Trophoblast cell (in vitro differentiated cells and primary cell): Measurements from ENCODE around the gene IRS2.

Experiments
- DNase-seq, 2 donors: peaks; one replicate each; pipeline ENCODE4 v3.0.0-alpha.2; 2016
- H2AFZ ChIP-seq: 2 replicates; pipeline ENCODE4 v1.6.1; 2013; ENCODE audit warnings: low read length, moderate library complexity, mild to moderate bottlenecking; ENCODE audit not compliant: insufficient read depth, poor library complexity
- H2AK5ac ChIP-seq: 2 replicates; pipeline ENCODE4 v1.6.1; 2013; ENCODE audit warnings: mild to moderate bottlenecking, low read length
- H2BK120ac ChIP-seq: 2 replicates; pipeline ENCODE4 v1.6.1; 2013; ENCODE audit warnings: low read length, mild to moderate bottlenecking, moderate library complexity; ENCODE audit not compliant: insufficient read depth, poor library complexity
- H2BK12ac ChIP-seq: 2 replicates; pipeline ENCODE4 v1.6.1; 2013; ENCODE audit warnings: mild to moderate bottlenecking, low read length, moderate library complexity
- H2BK5ac ChIP-seq: 2 replicates; pipeline ENCODE4 v1.6.1; 2013; ENCODE audit warnings: low read length, low read depth, moderate library complexity, mild to moderate bottlenecking; ENCODE audit not compliant: poor library complexity
- H3K14ac ChIP-seq: 2 replicates; pipeline ENCODE4 v1.6.1; 2013; ENCODE audit warnings: mild to moderate bottlenecking, low read length
- H3K18ac ChIP-seq: 2 replicates; pipeline ENCODE4 v1.6.1; 2013; ENCODE audit warnings: mild to moderate bottlenecking, low read length
- H3K23ac ChIP-seq: 2 replicates; pipeline ENCODE4 v1.6.1; 2013; ENCODE audit warnings: low read length
- H3K27ac ChIP-seq: 2 replicates; pipeline ENCODE4 v1.5.1; 2013; ENCODE audit warnings: low read depth, mild to moderate bottlenecking, inconsistent platforms, low read length, moderate library complexity
- H3K27me3 ChIP-seq: 2 replicates; pipeline ENCODE4 v1.6.1; 2013; ENCODE audit warnings: inconsistent platforms, mild to moderate bottlenecking, low read length, moderate library complexity; ENCODE audit not compliant: insufficient read depth
- H3K36me3 ChIP-seq, 2 experiments: 1 replicate in 1 of 2; 2 replicates in 1 of 2; pipeline ENCODE4 v1.6.1; 2013; ENCODE audit warnings: low read length in 2 of 2, mild to moderate bottlenecking in 2 of 2, moderate library complexity in 1 of 2; ENCODE audit not compliant: insufficient read depth in 2 of 2, control insufficient read depth in 1 of 2
- H3K4ac ChIP-seq: 2 replicates; pipeline ENCODE4 v1.6.1; 2013; ENCODE audit warnings: low read depth, mild to moderate bottlenecking, low read length, moderate library complexity
- H3K4me1 ChIP-seq, 2 experiments: 1 replicate in 1 of 2; 2 replicates in 1 of 2; pipeline ENCODE4 v1.6.1; 2013; ENCODE audit warnings: low read length in 2 of 2, mild to moderate bottlenecking in 2 of 2, moderate library complexity in 1 of 2; ENCODE audit not compliant: insufficient read depth in 2 of 2, control insufficient read depth in 1 of 2
- H3K4me2 ChIP-seq: 2 replicates; pipeline ENCODE4 v1.6.1; 2013; ENCODE audit warnings: inconsistent platforms, mild to moderate bottlenecking, low read length, moderate library complexity
- H3K4me3 ChIP-seq: 2 replicates; pipeline ENCODE4 v1.5.1; 2013; ENCODE audit warnings: mild to moderate bottlenecking, low read depth, low read length, inconsistent platforms
- H3K79me1 ChIP-seq: one replicate; pipeline ENCODE4 v1.6.1; 2013; ENCODE audit warnings: low read length
- H3K79me2 ChIP-seq: 2 replicates; pipeline ENCODE4 v1.6.1; 2013; ENCODE audit warnings: low read length, mild to moderate bottlenecking; ENCODE audit not compliant: control insufficient read depth, insufficient read depth, poor library complexity
- H3K9ac ChIP-seq: 2 replicates; pipeline ENCODE4 v1.6.1; 2013; ENCODE audit warnings: mild to moderate bottlenecking, low read length
- H3K9me3 ChIP-seq: 2 replicates; pipeline ENCODE4 v1.6.1; 2013; ENCODE audit warnings: low read depth, mild to moderate bottlenecking, control low read depth, inconsistent platforms, low read length; ENCODE audit not compliant: insufficient read depth
- H4K12ac ChIP-seq: 2 replicates; pipeline ENCODE4 v1.6.1; 2013; ENCODE audit warnings: low read depth, mild to moderate bottlenecking, low read length, moderate library complexity
- H4K8ac ChIP-seq: 2 replicates; pipeline ENCODE4 v1.6.1; 2013; ENCODE audit warnings: low read depth, mild to moderate bottlenecking, low read length, moderate library complexity
- H4K91ac ChIP-seq: one replicate; pipeline ENCODE4 v1.6.1; 2013; ENCODE audit warnings: low read depth, mild to moderate bottlenecking, low read length, moderate library complexity
- WGBS: extraction: QIAGEN DNeasy Blood & Tissue Kit; methylation state at CpG from one replicate; pipeline ENCODE4 v1.1.7; 2013; ENCODE audit warnings: missing lambda C conversion rate; ENCODE audit not compliant: insufficient read length, insufficient coverage; ENCODE audit errors: extremely low coverage; 5-methylcytosine and 5-hydroxymethylcytosine counted together

The IRS2 gene

GRCh38 chr13:109713681-109714080 is 72.7 kb downstream of the IRS2 start:
- no peak overlapping the region for H3K23ac ChIP-seq
- H2BK5ac ChIP-seq = no peak overlapping the region
- no peak overlapping the region for H2AK5ac ChIP-seq
- no peak overlapping the region for H3K4me3 ChIP-seq
- no peaks in the 10 kb centered on the region for H3K79me2 ChIP-seq
- H3K27me3 ChIP-seq = no peaks in the 10 kb centered on the region
- no peak overlapping the region for H4K12ac ChIP-seq
- H3K79me1 ChIP-seq = no peaks in the 10 kb centered on the region
- no peaks in the 10 kb centered on the region for H3K4me1 ChIP-seq
- H3K36me3 ChIP-seq = no peaks in the 10 kb centered on the region
- H4K91ac ChIP-seq = no peak overlapping the region
- H3K27ac ChIP-seq = no peak overlapping the region
- no peak overlapping the region for H3K4me2 ChIP-seq
- no peak overlapping the region for H3K14ac ChIP-seq
- H3K9me3 ChIP-seq = peaks cover 1% of the 10 kb centered on the region
- no peak overlapping the region for H4K8ac ChIP-seq
- no peak for DNase-seq
- H2AFZ ChIP-seq = no peak overlapping the region
- H3K9ac ChIP-seq = no peak overlapping the region
- no peak overlapping the region for H3K4ac ChIP-seq
- H3K18ac ChIP-seq = no peak overlapping the region
- no peak overlapping the region for H2BK120ac ChIP-seq
- no CpG with 5 or more reads among the region's 4 CpGs for whole genome bisulfite sequencing
- no peak overlapping the region for H2BK12ac ChIP-seq

- Histone ChIP-seq H3K4ac (no peak overlapping the region), H3K23ac (no peak overlapping the region), H4K8ac (no peak overlapping the region), H3K79me1 (no peaks in the 10 kb centered on the region), H3K9ac (no peak overlapping the region), H2BK12ac (no peak overlapping the region), H3K27me3 (no peaks in the 10 kb centered on the region), H2AFZ (no peak overlapping the region), H3K4me1 (no peaks in the 10 kb centered on the region), H3K36me3 (no peaks in the 10 kb centered on the region), H3K79me2 (no peaks in the 10 kb centered on the region), H3K27ac (no peak overlapping the region), H3K4me3 (no peak overlapping the region), H2AK5ac (no peak overlapping the region), H4K12ac (no peak overlapping the region), H3K9me3 (peaks cover 1% of the 10 kb centered on the region), H3K14ac (no peak overlapping the region), H2BK5ac (no peak overlapping the region), H4K91ac (no peak overlapping the region), H2BK120ac (no peak overlapping the region), H3K4me2 (no peak overlapping the region), H3K18ac (no peak overlapping the region)
- no CpG with 5 or more reads among the region's 9 CpGs for WGBS
- no peak for DNase-seq
Measured at GRCh38 chr13:109712124-109712722, 74.2 kb downstream of the IRS2 start.

DNA sequence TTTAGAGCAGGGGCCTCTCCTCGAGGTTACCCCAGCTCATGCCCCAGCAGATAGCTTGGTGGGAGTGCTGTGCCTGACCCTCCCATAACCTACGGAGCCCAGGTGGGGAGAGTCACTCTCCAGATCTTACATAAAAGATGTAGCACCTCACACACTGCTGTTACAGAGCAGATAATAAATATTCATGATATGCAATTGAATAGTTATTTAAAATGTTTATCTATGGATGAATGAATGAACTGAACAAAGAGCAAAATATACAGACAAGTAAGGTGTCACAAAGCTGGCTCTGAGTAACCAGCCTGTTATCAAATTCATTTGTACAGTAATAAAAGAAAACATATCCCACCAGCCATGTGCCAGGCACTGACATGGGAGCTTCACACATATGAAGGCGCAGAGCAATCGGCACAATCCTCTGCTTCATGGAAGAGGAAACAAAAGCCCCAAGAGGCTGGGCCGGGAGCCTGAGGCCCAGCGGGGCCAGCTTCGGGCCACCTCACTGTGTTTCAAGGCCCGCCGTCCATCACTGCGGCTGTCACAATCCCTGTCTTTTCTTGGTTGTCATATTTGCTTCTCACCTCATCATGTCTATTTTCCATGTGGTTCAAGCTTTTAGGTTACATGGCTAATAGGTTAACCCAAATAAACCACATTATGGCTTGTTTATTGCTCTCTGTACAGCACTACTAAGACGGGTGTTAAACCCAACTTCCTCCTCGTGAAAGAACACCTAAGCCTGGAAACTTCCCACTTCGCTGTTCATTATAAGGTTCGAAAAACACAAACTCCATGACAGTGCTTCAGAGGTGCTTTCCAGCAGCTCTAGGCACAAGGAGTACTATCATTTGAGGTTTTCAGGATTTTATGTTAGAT is 78.4 kb downstream of the IRS2 start:
- H3K4me2 ChIP-seq = no peak overlapping the region

DNA sequence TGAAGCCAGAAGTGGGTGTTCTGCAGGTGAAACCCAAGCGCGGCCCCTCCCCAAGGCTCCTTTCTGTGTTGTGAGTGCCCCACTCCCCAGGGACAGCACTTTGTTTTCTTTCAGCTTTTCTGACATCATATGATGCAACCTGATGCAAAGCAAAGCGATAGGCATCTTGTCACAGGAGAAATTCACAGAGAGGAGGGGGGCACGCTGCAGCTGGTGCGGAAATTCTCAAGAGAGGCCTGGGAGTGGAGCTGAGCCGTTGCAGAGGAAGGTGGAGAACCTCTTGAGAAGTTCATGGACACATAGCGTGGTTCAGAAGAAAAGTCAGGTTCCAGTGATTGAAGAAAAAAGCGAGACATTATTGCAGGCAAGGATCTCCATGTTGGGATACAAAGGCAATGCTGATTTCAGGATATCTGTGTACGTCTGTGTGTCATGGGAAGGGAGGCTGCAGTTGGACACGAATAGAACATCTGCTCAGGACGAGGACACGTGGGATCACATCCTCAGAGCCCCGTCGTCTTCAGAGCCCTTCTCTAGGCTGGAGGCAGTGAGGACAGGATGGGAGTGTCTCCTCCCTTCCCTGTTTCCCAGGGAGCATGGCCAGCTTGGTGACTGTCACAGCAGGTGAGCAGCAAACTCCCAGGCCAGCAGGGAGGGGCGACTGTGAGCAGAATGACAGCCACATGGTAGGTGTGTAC is 79.2 kb downstream of the IRS2 start:
- no peak overlapping the region for H3K27ac ChIP-seq
- no peak for DNase-seq
- H4K8ac ChIP-seq = no peak overlapping the region
- H4K91ac ChIP-seq = no peak overlapping the region
- no peaks in the 10 kb centered on the region for H3K4me1 ChIP-seq
- H3K9ac ChIP-seq = no peak overlapping the region
- no peaks in the 10 kb centered on the region for H3K79me2 ChIP-seq
- no peak overlapping the region for H4K12ac ChIP-seq
- no peak overlapping the region for H3K23ac ChIP-seq
- no peak overlapping the region for H3K4me3 ChIP-seq
- H3K14ac ChIP-seq = no peak overlapping the region
- no peak overlapping the region for H2BK5ac ChIP-seq
- H3K79me1 ChIP-seq = no peaks in the 10 kb centered on the region
- H3K4ac ChIP-seq = no peak overlapping the region
- H3K18ac ChIP-seq = no peak overlapping the region
- no peak overlapping the region for H3K4me2 ChIP-seq
- H2BK120ac ChIP-seq = no peak overlapping the region
- no peak overlapping the region for H2BK12ac ChIP-seq
- no peak overlapping the region for H2AFZ ChIP-seq
- no peak overlapping the region for H2AK5ac ChIP-seq
- H3K36me3 ChIP-seq = no peaks in the 10 kb centered on the region
- no CpG with 5 or more reads among the region's 15 CpGs for WGBS
- H3K27me3 ChIP-seq = no peaks in the 10 kb centered on the region
- H3K9me3 ChIP-seq = peaks cover 11% of the 10 kb centered on the region

More for the DNA sequence above, 78.4 kb downstream of the IRS2 start:
- H4K91ac ChIP-seq = no peak overlapping the region
- H3K27ac ChIP-seq = no peak overlapping the region
- H2BK5ac ChIP-seq = no peak overlapping the region
- no peak overlapping the region for H4K8ac ChIP-seq
- peaks cover 10% of the 10 kb centered on the region for H3K9me3 ChIP-seq
- DNase-seq = no peak
- H3K4ac ChIP-seq = no peak overlapping the region
- no peaks in the 10 kb centered on the region for H3K27me3 ChIP-seq
- no peak overlapping the region for H4K12ac ChIP-seq
- no peaks in the 10 kb centered on the region for H3K79me2 ChIP-seq
- WGBS = no CpG with 5 or more reads among the region's 14 CpGs
- no peaks in the 10 kb centered on the region for H3K36me3 ChIP-seq
- H2AFZ ChIP-seq = no peak overlapping the region
- no peaks in the 10 kb centered on the region for H3K4me1 ChIP-seq
- H3K9ac ChIP-seq = no peak overlapping the region
- H3K23ac ChIP-seq = no peak overlapping the region
- no peaks in the 10 kb centered on the region for H3K79me1 ChIP-seq
- no peak overlapping the region for H3K4me3 ChIP-seq
- no peak overlapping the region for H2AK5ac ChIP-seq
- no peak overlapping the region for H3K18ac ChIP-seq
- no peak overlapping the region for H2BK120ac ChIP-seq
- H2BK12ac ChIP-seq = no peak overlapping the region
- no peak overlapping the region for H3K14ac ChIP-seq
